ENCODE results near the gene KCNRG.
"Not testable (repeated sequence)": the region's sequence is repeated elsewhere in the genome, so short reads cannot be mapped to it uniquely, and the experiment has no call there.

The KCNRG gene

DNA sequence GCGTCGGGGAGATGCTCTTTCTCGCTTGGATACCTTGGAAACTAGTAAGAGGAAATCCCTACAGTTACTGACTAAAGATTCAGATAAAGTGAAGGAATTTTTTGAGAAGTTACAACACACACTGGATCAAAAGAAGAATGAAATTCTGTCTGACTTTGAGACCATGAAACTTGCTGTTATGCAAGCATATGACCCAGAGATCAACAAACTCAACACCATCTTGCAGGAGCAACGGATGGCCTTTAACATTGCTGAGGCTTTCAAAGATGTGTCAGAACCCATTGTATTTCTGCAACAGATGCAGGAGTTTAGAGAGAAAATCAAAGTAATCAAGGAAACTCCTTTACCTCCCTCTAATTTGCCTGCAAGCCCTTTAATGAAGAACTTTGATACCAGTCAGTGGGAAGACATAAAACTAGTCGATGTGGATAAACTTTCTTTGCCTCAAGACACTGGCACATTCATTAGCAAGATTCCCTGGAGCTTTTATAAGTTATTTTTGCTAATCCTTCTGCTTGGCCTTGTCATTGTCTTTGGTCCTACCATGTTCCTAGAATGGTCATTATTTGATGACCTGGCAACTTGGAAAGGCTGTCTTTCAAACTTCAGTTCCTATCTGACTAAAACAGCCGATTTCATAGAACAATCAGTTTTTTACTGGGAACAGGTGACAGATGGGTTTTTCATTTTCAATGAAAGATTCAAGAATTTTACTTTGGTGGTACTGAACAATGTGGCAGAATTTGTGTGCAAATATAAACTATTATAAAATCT lies 2.7 kb upstream of the KCNRG start:
- no peak for DNase-seq (ENCODE audit: low read depth in 2 of 2)

DNA sequence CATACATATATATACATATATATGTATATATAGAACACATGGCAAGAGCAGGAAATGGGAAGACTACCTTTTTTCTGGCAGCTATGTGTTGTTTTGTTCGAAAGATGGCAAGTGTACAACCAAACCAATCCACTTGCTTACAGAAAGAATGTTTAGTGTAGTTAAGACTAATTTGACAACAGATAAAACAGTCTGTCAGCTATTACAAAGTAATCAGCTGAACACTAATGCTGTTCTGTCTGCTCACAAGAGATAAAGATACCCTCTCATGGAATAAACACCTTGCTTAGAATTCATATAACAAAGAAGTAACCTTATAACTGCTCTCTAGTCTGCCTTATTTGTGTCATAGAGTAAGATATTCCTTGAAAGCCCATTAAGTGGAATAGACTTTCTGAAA lies 858 bp upstream of the KCNRG start:
- DNase-seq (ENCODE audit: low read depth in 2 of 2) = no peak

DNA sequence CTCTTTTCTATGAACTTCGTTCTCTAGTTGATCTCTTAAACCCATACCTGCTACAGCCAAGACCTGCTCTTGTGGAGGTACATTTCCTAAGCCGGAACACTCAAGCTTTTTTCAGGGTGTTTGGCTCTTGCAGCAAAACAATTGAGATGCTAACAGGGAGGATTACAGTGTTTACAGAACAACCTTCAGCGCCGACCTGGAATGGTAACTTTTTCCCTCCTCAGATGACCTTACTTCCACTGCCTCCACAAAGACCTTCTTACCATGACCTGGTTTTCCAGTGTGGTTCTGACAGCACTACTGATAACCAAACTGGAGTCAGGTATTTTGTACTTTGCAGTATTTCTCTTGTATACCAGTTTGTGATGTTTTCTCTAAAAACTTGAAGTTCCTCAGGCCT lies 506 bp downstream of the KCNRG start:
- no peak for DNase-seq (ENCODE audit: low read depth in 2 of 2)

DNA sequence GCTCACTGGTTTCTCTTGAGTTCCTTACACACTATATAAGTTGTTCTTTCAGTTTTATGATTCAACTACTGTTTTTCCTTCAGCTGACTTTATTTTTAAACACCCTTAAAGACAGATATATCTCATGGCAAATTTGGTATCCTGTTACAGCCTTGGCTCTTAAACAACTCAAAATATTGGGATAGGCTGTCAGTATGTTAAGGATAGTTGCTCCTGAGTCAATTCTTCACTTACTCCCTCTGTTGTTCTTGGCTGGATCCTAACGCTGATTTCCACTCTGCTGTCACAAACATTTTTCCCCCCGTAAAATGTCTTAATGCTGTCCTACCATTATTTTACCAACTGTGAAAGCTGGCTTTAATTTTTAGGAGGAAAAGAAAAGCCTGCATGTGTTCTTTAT lies 1.2 kb downstream of the KCNRG start:
- DNase-seq (ENCODE audit: low read depth in 2 of 2) = no peak

DNA sequence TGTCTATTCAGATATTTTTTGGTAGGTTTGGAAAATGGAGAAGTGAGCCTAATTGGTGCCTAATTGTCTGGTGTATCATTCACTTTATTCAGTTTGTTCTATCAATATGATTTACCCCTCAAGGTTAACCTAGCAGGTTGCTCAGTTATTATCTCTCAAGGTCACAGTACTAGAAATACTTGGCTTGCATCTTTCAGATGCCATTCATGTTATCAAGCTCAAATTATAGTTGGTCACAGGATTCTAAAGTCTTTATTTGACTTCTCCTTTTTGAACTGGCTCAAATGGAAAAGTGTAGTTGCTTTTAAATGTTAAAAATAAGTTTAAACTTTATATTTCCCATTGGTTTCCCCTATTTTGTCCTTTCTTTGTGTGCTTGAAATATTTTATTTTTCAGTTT lies 2.6 kb downstream of the KCNRG start:
- no peak for DNase-seq (ENCODE audit: low read depth in 2 of 2)

DNA sequence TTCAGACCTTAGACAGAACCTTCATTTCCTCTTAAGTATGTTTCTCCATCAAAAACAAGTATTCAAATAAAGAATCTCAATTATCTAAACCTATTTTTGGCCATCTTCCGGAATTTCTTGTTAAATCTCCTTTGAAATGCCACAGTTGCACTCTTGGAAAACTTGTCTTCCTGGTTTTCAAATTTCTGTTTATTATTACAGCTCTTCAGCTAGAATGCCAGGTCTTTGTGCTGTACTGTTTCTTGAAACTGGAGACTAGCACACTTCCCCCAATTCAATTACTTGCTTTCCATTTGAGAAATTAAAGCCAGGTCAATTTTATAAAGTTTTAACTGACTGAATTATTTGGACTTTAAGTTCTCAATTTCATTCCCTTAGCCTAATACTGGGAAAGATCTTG lies 10.2 kb downstream of the KCNRG start:
- DNase-seq (ENCODE audit: low read depth in 2 of 2) = no peak

DNA sequence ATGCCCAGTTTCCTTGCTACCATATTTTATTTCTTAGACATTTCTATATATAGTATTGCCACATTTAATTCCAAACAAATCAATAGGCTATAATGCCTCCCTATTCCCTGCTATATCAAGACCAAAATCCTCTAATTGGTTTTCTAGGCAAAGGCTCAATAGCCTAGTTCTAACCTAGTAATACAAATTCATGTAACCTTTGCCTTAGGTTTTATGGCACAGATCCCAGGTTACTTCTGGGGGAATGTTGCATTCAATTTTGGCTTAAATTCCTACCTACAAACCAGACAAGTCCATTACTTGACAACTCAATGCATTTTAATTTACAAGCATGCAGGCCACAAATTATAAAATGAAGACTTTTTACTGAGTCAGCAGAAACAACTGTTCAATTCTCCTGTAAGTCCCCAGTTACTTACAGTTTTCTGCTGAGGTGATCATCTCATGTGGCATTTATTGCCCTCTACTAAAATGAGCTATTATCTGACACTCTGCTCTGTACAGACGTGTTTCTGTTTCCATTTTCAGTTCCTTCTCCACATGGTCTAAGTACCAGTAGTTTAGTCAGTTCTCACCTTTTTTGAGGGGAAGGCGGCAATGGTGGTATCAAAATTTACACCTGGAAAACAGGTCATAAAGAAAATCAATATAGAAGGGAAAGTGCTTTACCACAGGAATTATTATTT lies 11.7 kb downstream of the KCNRG start:
- DNase-seq (ENCODE audit: low read depth in 2 of 2) = no peak

DNA sequence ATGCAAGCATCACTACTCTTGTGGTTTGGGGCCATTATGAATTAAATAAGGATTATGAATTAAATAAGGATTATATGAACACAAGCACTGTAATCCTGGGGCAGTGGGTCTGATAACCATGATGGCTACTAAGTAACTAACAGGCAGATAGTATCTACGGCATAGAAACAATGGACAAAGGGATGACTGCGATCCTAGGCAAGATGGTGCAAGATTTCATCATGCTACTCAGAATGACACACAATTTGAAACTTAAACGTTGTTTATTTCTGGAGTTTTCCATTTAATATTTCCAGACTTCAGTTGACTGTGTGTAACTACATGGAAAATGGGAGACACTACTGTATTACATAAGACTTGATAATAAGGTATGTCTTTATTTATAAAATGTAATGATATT lies 15.1 kb downstream of the KCNRG start:
- no peak for DNase-seq (ENCODE audit: low read depth in 2 of 2)

DNA sequence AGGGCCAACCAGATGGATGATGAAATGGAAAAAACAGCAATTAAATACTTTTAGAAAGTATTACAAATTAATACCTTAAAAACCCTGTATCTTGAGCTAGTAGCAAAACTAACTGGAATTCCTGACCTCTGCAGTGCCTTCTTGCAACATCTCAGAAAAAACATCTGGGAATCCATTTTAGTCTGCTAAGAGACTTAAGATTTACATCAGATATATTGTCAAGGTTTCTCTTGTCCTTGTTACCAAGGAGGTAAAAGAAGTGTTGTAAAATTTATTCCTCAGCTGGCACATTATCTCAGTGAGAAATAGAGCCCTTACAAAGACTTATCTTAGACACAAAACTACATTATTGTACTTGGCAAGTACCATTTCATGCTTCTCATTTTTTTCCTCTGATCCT lies 18.5 kb downstream of the KCNRG start:
- DNase-seq (ENCODE audit: low read depth in 2 of 2) = no peak

DNA sequence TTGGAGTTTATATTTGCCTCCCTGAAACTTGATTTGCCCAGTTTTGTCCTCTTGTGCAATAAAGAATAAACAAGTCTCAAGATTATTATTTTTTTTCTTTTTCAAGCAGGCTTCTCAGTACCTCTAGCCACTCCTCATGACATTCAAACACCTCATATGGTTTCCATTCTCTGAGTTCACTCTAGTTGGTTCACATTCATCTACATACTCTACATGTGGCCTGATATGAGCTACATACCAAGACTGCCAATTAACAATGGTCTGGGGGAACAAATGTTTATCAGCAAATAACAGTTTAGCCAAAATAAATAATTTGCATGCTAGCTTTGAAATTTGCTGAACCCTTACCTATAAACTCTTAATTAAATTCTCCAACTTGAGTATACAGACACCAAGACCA lies 22.5 kb downstream of the KCNRG start:
- DNase-seq (ENCODE audit: low read depth in 2 of 2) = no peak

DNA sequence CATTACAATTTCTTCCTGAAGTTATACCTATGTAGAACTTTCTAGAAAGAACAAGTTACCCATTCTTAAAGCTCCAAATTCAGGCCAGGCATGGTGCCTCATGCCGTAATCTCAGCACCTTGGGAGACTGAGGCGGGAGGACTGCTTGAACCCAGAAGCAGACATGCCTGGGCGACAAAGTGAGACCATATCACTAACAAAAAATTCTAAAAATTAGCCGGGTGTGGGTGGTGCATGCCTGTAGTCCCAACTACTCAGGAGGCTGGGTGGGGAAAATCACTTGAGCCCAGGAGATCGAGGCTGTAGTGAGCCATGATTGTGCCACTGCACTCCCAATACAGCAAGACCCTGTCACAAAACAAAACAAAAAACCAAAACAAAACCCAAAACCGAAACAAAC lies 23.0 kb downstream of the KCNRG start:
- DNase-seq (ENCODE audit: low read depth in 2 of 2) = no peak

DNA sequence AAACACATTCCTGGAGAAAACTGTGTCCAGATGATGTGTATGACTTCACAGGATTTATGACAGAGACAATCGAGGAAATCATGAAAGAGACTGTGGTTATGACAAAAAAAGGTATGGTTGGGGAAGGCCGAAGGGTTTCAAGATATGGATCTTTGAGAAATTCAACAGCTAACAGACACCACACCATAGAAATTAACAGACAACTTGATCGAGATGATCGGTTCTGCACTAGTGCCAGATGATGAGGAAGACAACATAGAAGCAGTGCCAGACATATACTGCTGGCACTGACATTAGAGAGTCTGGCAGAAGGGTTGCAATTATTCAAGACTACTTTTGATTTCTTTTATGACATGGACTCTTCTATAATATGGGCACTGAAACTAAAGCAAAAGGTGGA lies 37.2 kb downstream of the KCNRG start:
- DNase-seq (ENCODE audit: low read depth in 2 of 2) = no peak

DNA sequence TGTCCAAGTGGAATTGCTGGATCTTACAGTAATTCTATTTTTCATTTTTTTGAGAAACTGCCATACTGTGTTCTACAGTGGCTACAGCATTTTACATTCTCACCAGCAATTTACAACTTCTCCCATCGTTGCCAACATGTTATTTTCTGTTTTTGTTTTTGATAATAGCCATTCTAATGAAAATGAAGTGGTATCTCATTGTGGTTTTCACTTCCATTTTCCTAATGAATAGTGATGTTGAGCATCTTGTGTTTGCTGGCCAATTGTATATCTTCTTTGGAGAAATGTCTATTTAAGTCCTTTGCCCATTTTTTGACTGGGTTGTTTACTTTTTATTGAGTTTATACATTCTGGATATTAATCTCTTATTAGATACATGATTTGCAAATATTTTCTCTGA lies 38.6 kb downstream of the KCNRG start:
- DNase-seq (ENCODE audit: low read depth in 2 of 2) = no peak

DNA sequence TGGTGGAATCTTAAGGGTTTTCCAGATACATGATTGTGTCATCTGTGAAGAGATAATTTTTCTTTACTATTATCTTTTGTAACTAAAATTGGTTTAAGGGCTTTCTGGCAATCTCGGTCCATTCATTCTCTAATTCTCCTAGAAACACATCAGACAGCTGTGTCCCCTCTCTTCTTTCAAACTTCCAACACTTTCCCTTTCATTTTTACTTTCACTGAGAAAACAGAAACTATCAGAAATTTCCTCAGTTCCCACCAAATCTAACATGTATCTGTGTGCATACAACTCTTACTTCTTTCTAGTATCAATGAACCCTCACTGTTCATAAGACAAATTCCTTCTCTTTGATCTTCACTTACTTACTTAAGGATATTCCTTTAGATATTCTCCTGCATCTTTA lies 40.2 kb downstream of the KCNRG start:
- no peak for DNase-seq (ENCODE audit: low read depth in 2 of 2)

DNA sequence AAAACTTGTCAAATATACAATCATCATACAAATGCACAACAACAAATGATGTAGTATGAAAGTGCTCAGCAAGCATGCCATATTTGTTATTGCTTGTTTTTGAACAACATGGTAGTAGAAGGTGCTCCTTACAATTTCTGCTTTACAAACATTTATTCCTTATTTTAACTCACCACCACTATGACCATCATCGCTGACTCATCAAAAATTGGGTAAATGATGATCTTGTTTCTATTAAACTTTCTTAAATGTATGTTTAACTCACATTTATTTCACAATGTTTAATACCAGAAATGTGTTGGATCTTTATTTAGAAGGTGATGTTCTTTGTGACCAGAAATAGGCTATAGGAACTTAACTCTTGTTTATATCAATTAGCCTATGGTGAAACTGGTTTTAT lies 45.5 kb downstream of the KCNRG start:
- DNase-seq (ENCODE audit: low read depth in 2 of 2) = no peak

DNA sequence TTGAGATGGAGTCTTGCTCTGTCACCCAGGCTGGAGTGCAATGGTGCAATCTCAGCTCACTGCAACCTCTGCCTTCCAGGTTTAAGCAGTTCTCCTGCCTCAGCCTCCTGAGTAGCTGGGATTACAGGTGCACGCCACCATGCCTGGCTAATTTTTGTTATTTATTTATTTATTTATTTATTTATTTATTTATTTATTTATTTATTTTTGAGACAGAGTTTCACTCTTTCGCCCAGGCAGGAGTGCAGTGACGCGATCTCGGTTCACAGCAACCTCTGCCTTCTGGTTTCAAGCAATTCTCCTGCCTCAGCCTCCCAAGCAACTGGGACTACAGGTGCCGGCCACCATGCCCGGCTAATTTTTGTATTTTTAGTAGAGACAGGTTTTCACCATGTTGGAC lies 47.1 kb downstream of the KCNRG start:
- DNase-seq (ENCODE audit: low read depth in 2 of 2) = not testable (repeated sequence)

DNA sequence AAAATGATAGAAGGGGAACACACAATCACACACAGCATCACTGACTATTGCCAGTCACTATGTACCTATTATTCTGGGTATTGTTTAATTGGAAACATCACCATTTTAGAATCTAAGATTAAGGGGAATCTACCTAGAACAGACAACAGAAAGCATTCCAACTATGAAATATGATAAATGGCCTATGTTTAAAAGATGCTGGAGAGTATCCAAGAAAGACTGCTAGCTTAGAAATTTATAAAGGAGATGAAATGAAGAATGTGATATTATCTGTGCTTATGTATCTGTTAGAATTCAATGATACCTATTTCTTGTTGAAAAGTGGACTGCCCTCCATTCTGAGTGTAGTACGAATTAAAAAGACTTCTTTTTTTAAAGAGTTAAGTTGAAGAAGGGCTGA lies 50.5 kb downstream of the KCNRG start:
- no peak for DNase-seq (ENCODE audit: low read depth in 2 of 2)

DNA sequence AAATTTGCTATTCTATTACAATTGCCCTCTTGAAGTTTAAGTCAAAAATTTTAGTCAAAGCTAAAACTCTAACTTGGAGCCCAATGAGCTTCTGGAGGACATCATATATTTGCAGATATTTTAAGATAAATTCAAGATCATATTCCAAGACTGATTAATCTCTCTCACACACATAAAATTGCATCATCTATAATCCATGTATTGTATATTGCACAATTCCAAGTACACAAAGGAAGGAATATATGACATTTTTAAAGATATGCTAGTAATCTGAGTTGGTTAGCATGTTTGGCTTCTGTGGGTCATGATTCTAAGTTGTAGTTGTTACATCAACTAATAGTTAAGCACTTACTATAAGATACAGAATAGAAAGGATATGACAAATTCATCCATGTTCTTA lies 53.3 kb downstream of the KCNRG start:
- DNase-seq (ENCODE audit: low read depth in 2 of 2) = no peak

DNA sequence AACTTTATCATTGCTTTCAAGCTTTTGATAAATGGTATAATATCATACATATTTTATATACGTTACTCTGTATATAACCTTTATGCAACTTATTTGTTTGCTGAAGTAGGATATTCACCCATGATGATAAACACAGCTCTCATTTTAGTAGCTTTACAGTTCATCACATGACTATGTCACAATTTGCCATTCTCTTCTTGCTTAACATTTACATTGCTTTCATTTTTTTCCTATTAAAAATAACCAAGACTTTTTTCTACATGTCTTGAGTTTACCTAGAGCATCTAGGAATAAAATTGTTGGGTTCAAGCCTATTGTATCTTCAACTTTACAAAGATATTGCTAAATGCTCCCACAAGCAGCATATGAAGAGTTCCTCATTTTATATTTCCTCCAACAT lies 54.0 kb downstream of the KCNRG start:
- no peak for DNase-seq (ENCODE audit: low read depth in 2 of 2)

DNA sequence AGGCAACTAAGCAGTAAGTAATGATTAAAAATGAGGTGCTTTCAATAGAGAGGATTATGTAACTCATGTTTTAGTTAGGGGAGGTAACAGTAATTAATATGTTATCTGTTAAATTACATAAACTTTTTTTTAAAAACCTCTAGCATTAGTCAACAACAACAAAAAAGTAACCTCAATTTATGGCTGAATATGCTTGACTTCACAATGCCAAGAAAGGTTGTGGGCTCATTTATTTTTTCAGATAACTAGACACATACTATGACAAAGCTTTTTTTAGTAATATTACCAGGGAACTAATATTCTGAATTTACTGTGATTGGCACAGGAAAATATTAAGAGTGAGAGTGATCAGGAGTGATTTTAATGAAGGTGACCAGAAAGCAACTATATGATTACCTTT lies 54.9 kb downstream of the KCNRG start:
- no peak for DNase-seq (ENCODE audit: low read depth in 2 of 2)

All from activated CD4-positive, alpha-beta T cell treated with anti-CD3 and anti-CD28 coated beads for 24 hours (primary cell).